Nephron progenitor cell (in vitro differentiated cells): ENCODE results near the gene GTSE1.

Experiments used
- DNase-seq: peaks from one replicate; pipeline ENCODE4 v3.0.0; 2021
- H3K27ac Mint-ChIP-seq: 2 replicates; pipeline ENCODE4 v1.8.0; 2021; ENCODE audit warnings: mild to moderate bottlenecking, moderate library complexity, mixed read lengths
- H3K27me3 Mint-ChIP-seq: 2 replicates; pipeline ENCODE4 v1.8.0; 2021; ENCODE audit warnings: mild to moderate bottlenecking, low read depth, mixed read lengths; ENCODE audit not compliant: poor library complexity
- H3K36me3 Mint-ChIP-seq: 2 replicates; pipeline ENCODE4 v1.8.0; 2021; ENCODE audit warnings: low read depth, mixed read lengths
- H3K4me1 Mint-ChIP-seq: 2 replicates; pipeline ENCODE4 v1.8.0; 2021; ENCODE audit warnings: mixed read lengths
- H3K4me3 Mint-ChIP-seq: 2 replicates; pipeline ENCODE4 v1.8.0; 2021; ENCODE audit warnings: mild to moderate bottlenecking, moderate library complexity, mixed read lengths
- H3K9me3 Mint-ChIP-seq: 2 replicates; pipeline ENCODE4 v1.8.0; 2021; ENCODE audit warnings: mild to moderate bottlenecking, moderate library complexity, mixed read lengths
- CTCF ChIP-seq: fragments of 200-600 bp; sonication (generic); IDR thresholded peaks from 2 replicates; pipeline ENCODE4 v1.5.0; 2021; ENCODE audit warnings: antibody characterized with exemption

Gene GTSE1

GRCh38 chr22:46331496-46331895, 34.8 kb downstream of the GTSE1 start:
- H3K9me3 Mint-ChIP-seq: no peaks in the 10 kb centered on the region
- H3K36me3 Mint-ChIP-seq: peaks cover 19% of the 10 kb centered on the region
- no peak overlapping the region for H3K4me3 Mint-ChIP-seq
- H3K4me1 Mint-ChIP-seq: peaks cover 14% of the 10 kb centered on the region
- TF ChIP-seq CTCF: no peak
- H3K27ac Mint-ChIP-seq: no peak overlapping the region
- peaks cover 5% of the 10 kb centered on the region for H3K27me3 Mint-ChIP-seq
- no peak for DNase-seq

DNA sequence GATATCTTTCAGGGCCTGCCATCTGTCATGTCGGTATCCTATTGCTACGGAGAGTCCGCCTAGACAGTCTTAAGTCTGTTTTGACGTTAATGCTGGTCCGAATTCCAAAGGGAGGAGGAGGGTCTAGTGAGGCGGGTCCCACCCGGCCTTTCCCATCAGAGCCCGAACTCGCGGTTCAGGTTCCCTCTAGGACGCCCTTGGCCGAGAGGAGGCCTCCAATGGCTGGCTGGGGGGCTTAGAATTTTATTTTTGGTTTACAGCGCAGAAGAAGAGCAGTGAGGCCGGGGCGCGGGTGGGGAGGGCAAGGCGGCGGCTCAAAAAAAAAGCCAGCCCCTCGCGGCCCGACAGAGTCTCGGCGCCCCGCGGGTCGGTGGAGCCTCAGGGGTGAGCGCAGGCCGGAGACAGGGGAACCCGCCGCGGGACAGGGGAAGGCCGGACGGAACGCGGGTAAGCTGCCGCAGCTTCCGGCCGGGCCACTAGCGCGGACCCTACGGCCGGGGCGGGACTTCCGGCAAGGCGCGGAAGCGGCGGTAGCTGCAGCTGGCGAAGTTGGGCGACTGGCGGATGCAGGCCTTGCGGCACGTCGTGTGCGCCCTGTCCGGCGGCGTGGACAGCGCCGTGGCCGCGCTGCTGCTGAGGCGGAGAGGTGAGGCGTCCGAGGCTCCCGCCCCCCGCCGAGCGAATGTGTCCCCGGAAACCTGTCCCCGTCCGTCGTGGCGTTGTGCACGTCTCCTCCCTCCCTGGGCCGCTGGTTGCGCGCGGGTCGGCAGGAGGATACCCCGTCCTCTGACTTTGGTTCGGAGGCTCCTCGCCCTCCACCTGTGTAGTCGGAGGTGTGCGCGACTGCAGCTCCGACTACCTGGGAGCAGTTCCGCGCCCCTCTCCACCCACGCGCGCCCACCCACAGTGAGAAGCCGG, 38.8 kb downstream of the GTSE1 start, which contains the start of gene TRMU:
Gene TRMU, plus strand, starts transcription at position 514 of the 918 bp plus-strand sequence. Its CDS starts 51 bp downstream, at position 565.
- Mint-ChIP-seq H3K36me3 (peaks cover 42% of the 10 kb centered on the region), H3K4me3 (peak within 1 kb of the TSS; percentile 96), H3K27ac (peak within 1 kb of the TSS; percentile 96), H3K27me3 (peaks cover 5% of the 10 kb centered on the region), H3K4me1 (peaks cover 31% of the 10 kb centered on the region), H3K9me3 (no peaks in the 10 kb centered on the region)
- no peak for TF ChIP-seq CTCF
- DNase-seq: peak; percentile 88

GRCh38 chr22:46336119-46337078, 39.7 kb downstream of the GTSE1 start:
- Mint-ChIP-seq H3K27me3 (peaks cover 5% of the 10 kb centered on the region), H3K27ac (peak overlapping the region; percentile 31), H3K36me3 (peaks cover 48% of the 10 kb centered on the region), H3K4me1 (peaks cover 31% of the 10 kb centered on the region), H3K9me3 (no peaks in the 10 kb centered on the region), H3K4me3 (peak overlapping the region; percentile 96)
- TF ChIP-seq CTCF: no peak
- peak; percentile 53 for DNase-seq

DNA sequence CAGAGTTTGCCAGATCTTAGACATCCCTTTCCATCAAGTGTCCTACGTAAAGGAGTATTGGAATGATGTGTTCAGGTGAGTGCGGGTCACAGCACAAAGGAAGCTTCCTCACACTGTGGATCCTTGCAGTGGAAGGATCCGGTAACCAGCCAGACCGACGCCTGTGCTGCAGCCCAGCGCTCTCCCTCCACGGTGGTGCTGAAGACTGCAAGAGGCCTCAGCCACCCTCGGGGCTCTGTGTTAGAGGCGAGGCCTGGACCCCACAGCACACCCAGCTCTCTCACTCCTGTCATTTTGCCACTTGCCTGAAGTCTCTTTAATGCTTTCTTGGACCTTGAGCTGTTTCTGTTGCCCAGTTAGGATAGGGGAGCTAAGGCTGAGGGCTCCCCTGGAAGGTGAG, 41.2 kb downstream of the GTSE1 start:
- TF ChIP-seq CTCF: no peak
- Mint-ChIP-seq H3K4me3 (peak overlapping the region; percentile 59), H3K36me3 (peaks cover 57% of the 10 kb centered on the region), H3K9me3 (no peaks in the 10 kb centered on the region), H3K27ac (no peak overlapping the region), H3K27me3 (peaks cover 4% of the 10 kb centered on the region), H3K4me1 (peaks cover 31% of the 10 kb centered on the region)
- DNase-seq: no peak

- Mint-ChIP-seq H3K27me3 (peaks cover 2% of the 10 kb centered on the region), H3K27ac (no peak overlapping the region), H3K9me3 (no peaks in the 10 kb centered on the region), H3K4me1 (peaks cover 31% of the 10 kb centered on the region), H3K36me3 (peaks cover 53% of the 10 kb centered on the region), H3K4me3 (no peak overlapping the region)
- DNase-seq: no peak
- no peak for TF ChIP-seq CTCF
Observed at GRCh38 chr22:46338636-46339035, 42.0 kb downstream of the GTSE1 start.
